GM19438 (cell line): Measurements from ENCODE around the gene GATAD2B.
"Not testable (repeated sequence)": the region's sequence is repeated elsewhere in the genome, so short reads cannot be mapped to it uniquely, and the experiment has no call there.

Experiments used
- ATAC-seq: cut with Tn5 transposase; IDR thresholded peaks from one replicate; pipeline ENCODE4 v1.9.1; 2021; ENCODE audit warnings: low read depth; ENCODE audit not compliant: unreplicated experiment

Gene GATAD2B

GRCh38 chr1:153768316-153769181 lies 154.2 kb downstream of the GATAD2B start:
- no peak for ATAC-seq

DNA sequence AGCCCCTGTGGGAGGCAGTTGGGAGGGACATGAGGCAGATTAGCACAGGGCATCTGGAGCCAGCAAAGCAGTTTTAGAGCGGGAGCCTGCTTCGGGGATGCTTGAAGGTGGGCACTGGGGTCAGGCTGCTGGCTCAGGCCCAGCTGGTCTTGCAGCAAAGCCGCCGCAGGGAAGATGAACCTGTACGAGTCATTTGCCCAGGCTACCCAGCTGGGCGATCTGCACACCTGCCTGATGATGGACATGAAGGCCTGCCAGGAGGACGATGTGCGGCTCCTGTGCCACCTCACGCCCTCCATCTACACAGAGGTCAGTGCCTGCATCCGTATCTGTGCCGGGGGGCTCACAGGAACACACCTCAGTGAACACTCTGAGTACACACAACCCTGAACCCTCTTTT lies 155.3 kb downstream of the GATAD2B start:
- ATAC-seq, result no peak

- ATAC-seq, result not testable (repeated sequence)
Observed at GRCh38 chr1:153766663-153767062, 156.1 kb downstream of the GATAD2B start.

GRCh38 chr1:153764310-153764709 lies 158.5 kb downstream of the GATAD2B start:
- no peak for ATAC-seq

GRCh38 chr1:153763365-153764225 lies 159.2 kb downstream of the GATAD2B start:
- ATAC-seq, result no peak

DNA sequence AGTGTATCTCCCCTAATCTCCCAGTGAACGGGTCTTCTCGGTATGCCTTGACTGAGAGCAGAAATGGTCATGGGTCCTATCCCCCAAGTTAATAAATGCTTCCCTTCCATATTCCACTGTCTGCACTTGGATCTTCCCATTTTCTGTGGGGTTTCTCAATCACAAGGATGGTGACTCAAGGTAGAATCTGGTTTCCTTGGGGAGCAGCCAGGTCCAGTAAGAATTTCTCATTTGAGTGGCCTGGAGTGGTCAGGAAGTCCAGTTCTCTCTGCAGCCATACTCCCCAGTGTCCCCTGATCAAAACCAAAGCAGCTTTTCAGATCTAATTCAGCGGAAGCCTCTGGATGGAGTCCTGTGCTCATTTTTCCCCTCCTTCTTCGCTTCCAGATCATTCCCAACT lies 162.3 kb downstream of the GATAD2B start:
- ATAC-seq, result no peak
